ENCODE measurements around the gene HASPIN.

- TF ChIP-seq CTCF (IDR thresholded peaks at IDR 0.05; ENCODE audit: borderline replicate concordance, extremely low read depth, low read length, poor library complexity, severe bottlenecking), result no peak
- no peak for TF ChIP-seq EZH2 (IDR thresholded peaks at IDR 0.05; ENCODE audit: borderline replicate concordance, low read depth, low read length, severe bottlenecking)
Observed at GRCh38 chr17:3689262-3690093, 34.2 kb upstream of the HASPIN start.
